Small intestine (tissue), 16 donors: ENCODE results near the gene OR2S2. TPM values are rescaled to one million over a fixed set of nuclear protein-coding genes. Genes with fewer than 3 reads are reported as not detected.
"Not testable (repeated sequence)": the region's sequence is repeated elsewhere in the genome, so short reads cannot be mapped to it uniquely, and the experiment has no call there.

Experiments
- DNase-seq, 2 donors: peaks; one replicate each; pipeline versions ENCODE4 v3.0.0 to v3.0.0-alpha.2; 2013
- FAIRE-seq: peaks from 2 replicates; lab custom pipeline; 2012; peaks lifted over from hg19 to GRCh38; lab: Jason Lieb, UNC
- H3K27ac ChIP-seq, 3 donors: one replicate each; pipeline ENCODE4 v1.5.1; 2013; ENCODE audit warnings: low read length in 2 of 3, mild to moderate bottlenecking in 2 of 3, control low read depth in 1 of 3, inconsistent platforms in 1 of 3, low read depth in 1 of 3, moderate library complexity in 1 of 3
- H3K27me3 ChIP-seq, 3 donors: one replicate each; pipeline ENCODE4 v1.6.1; 2013; ENCODE audit warnings: low read length in 3 of 3, inconsistent platforms in 1 of 3; ENCODE audit not compliant: control insufficient read depth in 3 of 3, insufficient read depth in 3 of 3
- H3K36me3 ChIP-seq, 3 donors: one replicate each; pipeline ENCODE4 v1.6.1; 2013; ENCODE audit warnings: low read length in 3 of 3, inconsistent platforms in 1 of 3, low read depth in 1 of 3, mild to moderate bottlenecking in 1 of 3, moderate library complexity in 1 of 3; ENCODE audit not compliant: control insufficient read depth in 3 of 3, insufficient read depth in 2 of 3
- H3K4me1 ChIP-seq, 3 donors: one replicate each; pipeline ENCODE4 v1.6.1; 2013; ENCODE audit warnings: low read length in 2 of 3, inconsistent platforms in 1 of 3, low read depth in 1 of 3, mild to moderate bottlenecking in 1 of 3, moderate library complexity in 1 of 3; ENCODE audit not compliant: control insufficient read depth in 3 of 3, insufficient read depth in 2 of 3
- H3K4me3 ChIP-seq, 3 donors: one replicate each; pipeline ENCODE4 v1.5.1; 2013; ENCODE audit warnings: low read length in 3 of 3, control low read depth in 1 of 3, inconsistent platforms in 1 of 3, low read depth in 1 of 3, mild to moderate bottlenecking in 1 of 3, moderate library complexity in 1 of 3
- H3K9me3 ChIP-seq, 2 donors: one replicate each; pipeline ENCODE4 v1.6.1; 2013; ENCODE audit warnings: low read depth in 1 of 2, low read length in 1 of 2; ENCODE audit not compliant: control insufficient read depth in 2 of 2, insufficient read depth in 1 of 2
- WGBS, 3 donors: extraction: QIAGEN DNeasy Blood & Tissue Kit; methylation state at CpG; one replicate each; pipeline ENCODE4 v1.1.7; 2013; 5-methylcytosine and 5-hydroxymethylcytosine counted together
- long read RNA-seq, 10 donors: transcript quantifications; one replicate each; lab custom pipeline, GENCODE V29; 2026
- polyA plus RNA-seq, 4 donors: library from polyadenylated mRNA; stranded (reverse) in 3 of 4; unstranded in 1 of 4; fragments of 200-250 nt in 3 of 4; fragments of 120-200 nt in 1 of 4; gene quantifications; one replicate each; pipeline versions ENCODE4 v1.2.1 to v1.2.3, GENCODE V29; 2013
- donor health status: healthy with polysubstance abuse.
- donor health status: control.
- donor health status: control.
- donor health status: Bipolar disorder and iron deficiency.
- donor health status: healthy.

Gene OR2S2
- under 1 TPM in 1 of 4 donors, not detected in 3; 0.06 TPM for polyA plus RNA-seq
- long read RNA-seq, donor 1: 0 reads
- long read RNA-seq, donor 2: 0 reads
- long read RNA-seq, donor 3: 0 reads
- long read RNA-seq, donor 4: 0 reads
- long read RNA-seq, donor 5: 0 reads
- long read RNA-seq, donor 6: 0 reads
- long read RNA-seq, donor 7: 0 reads
- long read RNA-seq, donor 8: 0 reads
- long read RNA-seq, donor 9: 0 reads
- long read RNA-seq, donor 10: 0 reads

GRCh38 chr9:35958104-35958837 is at the start of gene OR2S2:
Gene OR2S2 (minus strand): TSS chr9:35958154. CDS start chr9:35958098, 56 bp downstream.
- H3K9me3 ChIP-seq: no peaks in the 10 kb centered on the region
- H3K27ac ChIP-seq: no peak within 1 kb of the TSS
- H3K4me3 ChIP-seq: no peak within 1 kb of the TSS
- no peaks in the 10 kb centered on the region for H3K27me3 ChIP-seq
- no peaks in the 10 kb centered on the region for H3K36me3 ChIP-seq
- FAIRE-seq (no peak), DNase-seq (peak in 1 of 2 donors; percentile 53)
- WGBS, 3 donors: 76 to 82% (median 79%) methylated on average over 5 of the region's 5 CpGs
- peaks cover 0 to 29% (median 2%) of the 10 kb centered on the region in 3 donors for H3K4me1 ChIP-seq

GRCh38 chr9:36007316-36007708 is 49.4 kb upstream of the OR2S2 start:
- H3K27ac ChIP-seq: no peak overlapping the region
- H3K36me3 ChIP-seq: no peaks in the 10 kb centered on the region
- H3K27me3 ChIP-seq: peaks cover 0 to 8% (median 0%) of the 10 kb centered on the region in 3 donors
- FAIRE-seq (no peak), DNase-seq (peak in 1 of 2 donors; percentile 5)
- H3K9me3 ChIP-seq: peaks cover 0 to 11% of the 10 kb centered on the region in 2 donors
- H3K4me3 ChIP-seq: no peak overlapping the region
- peaks cover 2 to 18% (median 4%) of the 10 kb centered on the region in 3 donors for H3K4me1 ChIP-seq
- 70 to 72% (median 70%) methylated on average over 1 of the region's 1 CpG for WGBS, 3 donors

- H3K27ac ChIP-seq: peak overlapping the region in 2 of 3 donors; percentile 9 to 69
Observed at GRCh38 chr9:36006549-36007315, 48.8 kb upstream of the OR2S2 start.

GRCh38 chr9:36005891-36006290 is 47.9 kb upstream of the OR2S2 start:
- FAIRE-seq (no peak), DNase-seq (no peak)
- Histone ChIP-seq H3K4me3 (no peak overlapping the region), H3K9me3 (peaks cover 0 to 11% of the 10 kb centered on the region in 2 donors), H3K27ac (peak overlapping the region in 2 of 3 donors; percentile 9 to 69), H3K4me1 (peaks cover 2 to 18% (median 4%) of the 10 kb centered on the region in 3 donors), H3K36me3 (no peaks in the 10 kb centered on the region), H3K27me3 (peaks cover 0 to 3% (median 0%) of the 10 kb centered on the region in 3 donors)
- WGBS, 3 donors: 86 to 91% (median 88%) methylated on average over 1 of the region's 1 CpG

More at GRCh38 chr9:36006549-36007315, 48.8 kb upstream of the OR2S2 start:
- no peak overlapping the region for H3K4me3 ChIP-seq
- 48 to 60% (median 50%) methylated on average over 3 of the region's 3 CpGs for WGBS, 3 donors
- DNase-seq (peak; percentile 88 to 99), FAIRE-seq (peak; percentile 57)
- H3K27me3 ChIP-seq: peaks cover 0 to 8% (median 0%) of the 10 kb centered on the region in 3 donors
- no peaks in the 10 kb centered on the region for H3K36me3 ChIP-seq
- peaks cover 0 to 11% of the 10 kb centered on the region in 2 donors for H3K9me3 ChIP-seq
- H3K4me1 ChIP-seq: peaks cover 2 to 18% (median 4%) of the 10 kb centered on the region in 3 donors

GRCh38 chr9:35998333-35998732 is 40.4 kb upstream of the OR2S2 start:
- no peak for DNase-seq
- H3K27me3 ChIP-seq: no peaks in the 10 kb centered on the region
- no peak overlapping the region for H3K27ac ChIP-seq
- no peak overlapping the region for H3K4me3 ChIP-seq
- H3K9me3 ChIP-seq: peaks cover 2 to 9% of the 10 kb centered on the region in 2 donors
- WGBS, 3 donors: 85 to 95% (median 94%) methylated on average over 1 of the region's 1 CpG
- no peak for FAIRE-seq
- no peaks in the 10 kb centered on the region for H3K36me3 ChIP-seq
- no peaks in the 10 kb centered on the region for H3K4me1 ChIP-seq

GRCh38 chr9:35997016-35997415 is 39.1 kb upstream of the OR2S2 start:
- H3K4me1 ChIP-seq, H3K36me3 ChIP-seq, H3K4me3 ChIP-seq, FAIRE-seq, DNase-seq, H3K9me3 ChIP-seq, H3K27ac ChIP-seq, H3K27me3 ChIP-seq: not testable (repeated sequence)
- WGBS, 3 donors: 88 to 93% (median 88%) methylated on average over 4 of the region's 4 CpGs

- Histone ChIP-seq H3K9me3 (peaks cover 2 to 9% of the 10 kb centered on the region in 2 donors), H3K4me3 (no peak overlapping the region), H3K27me3 (no peaks in the 10 kb centered on the region), H3K36me3 (no peaks in the 10 kb centered on the region), H3K4me1 (no peaks in the 10 kb centered on the region), H3K27ac (no peak overlapping the region)
- DNase-seq: no peak
- FAIRE-seq: no peak
- WGBS, 3 donors: 88 to 91% (median 91%) methylated on average over 1 of the region's 1 CpG
Observed at GRCh38 chr9:35996358-35996970, 38.5 kb upstream of the OR2S2 start.

GRCh38 chr9:35994959-35995358 is 37.0 kb upstream of the OR2S2 start:
- WGBS, 3 donors: 56 to 73% (median 58%) methylated on average over 2 of the region's 2 CpGs
- H3K4me1 ChIP-seq: no peaks in the 10 kb centered on the region
- H3K27me3 ChIP-seq: no peaks in the 10 kb centered on the region
- FAIRE-seq (no peak), DNase-seq (no peak)
- H3K36me3 ChIP-seq: no peaks in the 10 kb centered on the region
- no peak overlapping the region for H3K4me3 ChIP-seq
- peaks cover 2 to 9% of the 10 kb centered on the region in 2 donors for H3K9me3 ChIP-seq
- no peak overlapping the region for H3K27ac ChIP-seq
